GM12801 (cell line): ENCODE results near the gene PKP4.

Source experiments
- TF ChIP-seq, protein P1 (sequence below): IDR thresholded peaks from one replicate; pipeline ENCODE4 v1.5.1; 2011; ENCODE audit warnings: control low read depth; ENCODE audit not compliant: insufficient read length; ENCODE audit errors: extremely low read depth

PKP4 gene

DNA sequence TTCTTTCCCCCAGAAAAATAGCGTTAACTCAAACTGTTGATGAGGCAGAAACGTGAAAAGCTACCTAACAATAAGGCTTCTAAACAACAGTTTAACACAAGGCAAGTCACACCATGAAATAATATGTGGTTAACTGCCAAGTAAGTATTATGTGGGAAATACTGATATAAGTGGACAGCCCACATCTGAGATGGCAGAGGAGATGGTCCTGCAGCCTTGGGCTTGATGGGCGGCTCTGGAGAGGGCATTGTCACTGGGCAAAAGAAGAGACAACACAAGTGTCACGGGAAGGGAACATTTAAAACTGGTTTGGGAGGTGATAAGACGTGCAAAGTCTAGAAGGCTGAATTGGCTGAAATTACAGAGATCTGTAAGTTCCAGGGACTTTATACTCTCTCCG is 147.2 kb downstream of the PKP4 start:
- TF ChIP-seq, protein P1, sequence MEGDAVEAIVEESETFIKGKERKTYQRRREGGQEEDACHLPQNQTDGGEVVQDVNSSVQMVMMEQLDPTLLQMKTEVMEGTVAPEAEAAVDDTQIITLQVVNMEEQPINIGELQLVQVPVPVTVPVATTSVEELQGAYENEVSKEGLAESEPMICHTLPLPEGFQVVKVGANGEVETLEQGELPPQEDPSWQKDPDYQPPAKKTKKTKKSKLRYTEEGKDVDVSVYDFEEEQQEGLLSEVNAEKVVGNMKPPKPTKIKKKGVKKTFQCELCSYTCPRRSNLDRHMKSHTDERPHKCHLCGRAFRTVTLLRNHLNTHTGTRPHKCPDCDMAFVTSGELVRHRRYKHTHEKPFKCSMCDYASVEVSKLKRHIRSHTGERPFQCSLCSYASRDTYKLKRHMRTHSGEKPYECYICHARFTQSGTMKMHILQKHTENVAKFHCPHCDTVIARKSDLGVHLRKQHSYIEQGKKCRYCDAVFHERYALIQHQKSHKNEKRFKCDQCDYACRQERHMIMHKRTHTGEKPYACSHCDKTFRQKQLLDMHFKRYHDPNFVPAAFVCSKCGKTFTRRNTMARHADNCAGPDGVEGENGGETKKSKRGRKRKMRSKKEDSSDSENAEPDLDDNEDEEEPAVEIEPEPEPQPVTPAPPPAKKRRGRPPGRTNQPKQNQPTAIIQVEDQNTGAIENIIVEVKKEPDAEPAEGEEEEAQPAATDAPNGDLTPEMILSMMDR, result no peak

DNA sequence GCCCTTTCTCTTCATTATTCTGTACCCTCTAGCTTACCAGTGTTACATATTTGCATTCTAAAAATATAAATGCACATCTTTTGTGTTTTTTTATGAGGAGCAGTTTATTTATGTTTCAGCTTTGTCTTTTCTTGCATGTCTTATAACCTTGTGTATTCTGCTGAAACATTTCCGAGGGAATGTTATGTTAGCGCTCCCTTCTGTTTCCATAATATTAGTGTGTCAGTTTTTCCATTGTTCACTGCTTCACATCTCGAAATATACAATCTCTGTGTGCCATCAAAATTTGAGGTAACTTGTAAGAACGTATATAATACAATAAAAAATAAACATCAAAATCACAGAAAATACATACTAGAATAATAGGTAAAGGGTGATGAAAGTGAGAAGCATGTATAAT is 153.3 kb downstream of the PKP4 start:
- TF ChIP-seq, protein P1, result no peak

DNA sequence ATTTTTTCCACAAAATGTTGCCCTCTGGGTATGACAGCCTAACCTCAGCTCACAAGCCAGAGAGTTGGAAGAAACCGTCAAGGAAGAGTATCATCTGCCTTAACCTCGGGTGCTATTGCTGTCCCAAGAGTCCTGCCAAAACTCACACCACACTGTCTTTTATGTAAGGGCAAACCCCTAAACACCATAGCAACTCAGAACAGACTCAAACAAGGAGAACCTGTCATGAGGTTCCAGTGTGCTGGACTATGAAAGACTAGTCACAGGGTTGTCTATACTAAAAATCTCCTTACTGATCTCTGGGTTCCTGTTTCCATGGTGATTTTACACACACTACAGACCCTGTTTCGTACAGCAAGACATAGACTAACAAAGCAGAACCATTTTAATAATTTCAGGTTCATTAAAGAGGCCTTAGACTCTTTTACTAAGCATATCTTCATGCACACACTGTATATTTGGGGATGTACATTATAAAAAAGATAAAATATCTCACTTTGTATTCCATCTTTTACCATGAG is 159.8 kb downstream of the PKP4 start:
- TF ChIP-seq, protein P1, result no peak

DNA sequence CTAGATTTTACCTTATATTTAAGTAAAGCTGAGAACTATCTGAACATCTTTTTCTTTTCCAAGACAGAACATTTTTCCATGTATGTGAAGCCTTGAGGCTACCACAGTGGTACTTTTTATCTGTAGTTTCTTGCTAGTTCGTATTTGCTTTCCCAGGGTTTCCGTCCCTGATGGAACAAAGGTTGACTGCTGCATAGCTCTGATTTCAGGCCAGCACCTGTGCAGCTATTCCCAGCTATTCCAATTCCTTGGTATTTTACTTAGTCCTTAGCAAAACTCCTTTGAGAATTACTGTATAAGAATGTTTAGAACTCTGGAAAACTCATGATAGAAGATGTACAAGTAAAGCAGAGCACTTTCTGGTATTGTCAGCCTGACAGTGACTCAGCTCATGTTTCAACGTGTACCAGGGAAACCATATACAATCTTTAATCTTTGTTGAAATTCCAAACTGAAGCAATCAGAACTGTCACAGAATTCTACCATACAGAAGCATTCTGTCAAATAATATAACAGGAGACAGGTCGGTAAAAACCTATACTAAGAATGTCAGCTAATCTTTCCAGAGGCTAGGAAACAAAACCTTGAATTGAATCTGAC is 162.2 kb downstream of the PKP4 start:
- TF ChIP-seq, protein P1, result no peak

DNA sequence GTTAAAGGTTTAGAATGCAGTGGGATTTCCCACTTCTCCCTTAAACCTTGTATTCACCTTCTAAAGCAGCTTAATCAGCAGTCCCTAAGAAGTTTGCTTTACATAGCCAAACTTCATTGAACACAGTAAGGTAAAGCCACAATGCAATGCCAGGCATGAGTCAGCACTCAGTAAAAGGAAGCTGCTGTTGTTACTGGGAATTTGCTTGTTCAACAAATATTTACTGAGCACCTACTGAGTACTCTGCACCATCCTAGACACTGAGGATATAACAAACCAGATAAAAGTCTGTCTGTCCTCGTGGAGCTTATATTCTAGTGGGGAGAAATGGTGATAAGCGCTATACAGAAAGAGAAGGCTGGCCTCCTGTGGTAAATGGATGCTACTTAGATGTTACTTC is 162.7 kb downstream of the PKP4 start:
- TF ChIP-seq, protein P1, result no peak

DNA sequence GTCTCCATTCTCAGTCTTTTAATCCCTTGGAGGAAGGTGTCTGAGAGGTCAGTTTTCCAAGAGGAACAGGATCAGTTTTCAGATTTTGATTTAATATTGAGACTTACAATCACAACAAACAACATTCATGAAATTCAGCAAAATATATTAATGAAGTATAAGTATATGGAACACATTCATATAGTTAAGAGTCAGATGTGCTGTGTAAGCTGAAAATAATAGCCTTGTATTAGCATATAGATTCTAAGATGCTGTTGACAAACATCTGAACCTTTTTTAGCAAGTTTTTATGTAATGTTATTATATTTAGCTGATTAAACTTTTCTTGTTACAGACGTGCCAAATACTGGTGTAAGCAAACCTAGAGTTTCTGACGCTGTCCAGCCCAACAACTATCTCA is 163.9 kb downstream of the PKP4 start:
- TF ChIP-seq, protein P1, result no peak

DNA sequence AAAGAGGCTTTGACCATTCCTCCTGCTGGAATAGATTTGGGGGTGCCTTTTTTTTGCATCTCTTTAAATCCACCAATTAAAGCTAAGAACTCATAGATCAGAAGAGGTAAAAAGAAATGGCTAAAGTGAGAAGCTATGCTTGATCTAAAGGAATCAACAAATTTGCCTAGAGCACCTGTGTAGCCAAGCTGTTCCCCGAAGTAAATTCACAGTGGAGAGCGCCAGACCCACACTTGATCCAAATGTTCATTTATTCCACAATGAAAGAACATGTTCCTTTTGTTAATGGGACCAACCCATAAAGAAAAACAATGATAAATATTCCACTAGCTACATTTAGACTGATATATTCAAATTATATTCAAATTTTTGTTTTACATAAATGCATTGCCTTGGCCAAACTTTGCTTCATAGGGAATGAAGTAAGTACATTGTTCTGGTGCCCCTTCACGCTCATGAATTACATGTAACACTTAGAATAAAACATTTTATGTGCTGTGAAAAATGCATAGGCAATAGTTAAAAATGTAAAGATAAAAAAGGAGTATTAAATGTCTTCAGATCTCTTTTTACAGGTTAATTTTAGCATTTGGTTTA is 167.4 kb downstream of the PKP4 start:
- TF ChIP-seq, protein P1, result no peak
